ENCODE measurements around the gene TRIM63.

DNA sequence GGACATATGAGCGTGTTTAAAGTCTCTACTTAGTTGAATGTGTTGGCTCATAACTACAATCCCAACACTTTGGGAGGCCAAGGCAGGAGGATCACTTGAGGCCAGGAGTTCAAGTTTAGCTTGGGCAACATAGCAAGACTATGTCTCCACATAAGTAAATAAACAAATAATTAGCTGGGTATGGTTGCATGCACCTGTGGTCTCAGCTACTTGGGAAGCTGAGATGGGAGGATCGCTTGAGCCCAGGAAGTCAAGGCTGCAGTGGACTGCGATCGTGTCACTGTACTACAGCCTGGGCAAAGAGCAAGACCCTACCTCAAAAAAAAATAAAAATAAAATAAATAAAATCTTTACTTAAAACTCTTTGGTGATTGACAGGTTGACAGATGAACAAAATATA, 31.2 kb upstream of the TRIM63 start:
- TF ChIP-seq, protein P1, sequence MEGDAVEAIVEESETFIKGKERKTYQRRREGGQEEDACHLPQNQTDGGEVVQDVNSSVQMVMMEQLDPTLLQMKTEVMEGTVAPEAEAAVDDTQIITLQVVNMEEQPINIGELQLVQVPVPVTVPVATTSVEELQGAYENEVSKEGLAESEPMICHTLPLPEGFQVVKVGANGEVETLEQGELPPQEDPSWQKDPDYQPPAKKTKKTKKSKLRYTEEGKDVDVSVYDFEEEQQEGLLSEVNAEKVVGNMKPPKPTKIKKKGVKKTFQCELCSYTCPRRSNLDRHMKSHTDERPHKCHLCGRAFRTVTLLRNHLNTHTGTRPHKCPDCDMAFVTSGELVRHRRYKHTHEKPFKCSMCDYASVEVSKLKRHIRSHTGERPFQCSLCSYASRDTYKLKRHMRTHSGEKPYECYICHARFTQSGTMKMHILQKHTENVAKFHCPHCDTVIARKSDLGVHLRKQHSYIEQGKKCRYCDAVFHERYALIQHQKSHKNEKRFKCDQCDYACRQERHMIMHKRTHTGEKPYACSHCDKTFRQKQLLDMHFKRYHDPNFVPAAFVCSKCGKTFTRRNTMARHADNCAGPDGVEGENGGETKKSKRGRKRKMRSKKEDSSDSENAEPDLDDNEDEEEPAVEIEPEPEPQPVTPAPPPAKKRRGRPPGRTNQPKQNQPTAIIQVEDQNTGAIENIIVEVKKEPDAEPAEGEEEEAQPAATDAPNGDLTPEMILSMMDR (IDR thresholded peaks at IDR 0.05) = no peak
- TF ChIP-seq POLR2A (IDR thresholded peaks at IDR 0.05) = no peak

Measured in heart left ventricle (tissue), 13 donors.